ENCODE measurements around the gene CDKN3. TPM values are rescaled to one million over a fixed set of nuclear protein-coding genes. Genes with fewer than 3 reads are reported as not detected.

Gene CDKN3
- total RNA-seq, 1 donor from 2014 or later = 13.6 TPM

DNA sequence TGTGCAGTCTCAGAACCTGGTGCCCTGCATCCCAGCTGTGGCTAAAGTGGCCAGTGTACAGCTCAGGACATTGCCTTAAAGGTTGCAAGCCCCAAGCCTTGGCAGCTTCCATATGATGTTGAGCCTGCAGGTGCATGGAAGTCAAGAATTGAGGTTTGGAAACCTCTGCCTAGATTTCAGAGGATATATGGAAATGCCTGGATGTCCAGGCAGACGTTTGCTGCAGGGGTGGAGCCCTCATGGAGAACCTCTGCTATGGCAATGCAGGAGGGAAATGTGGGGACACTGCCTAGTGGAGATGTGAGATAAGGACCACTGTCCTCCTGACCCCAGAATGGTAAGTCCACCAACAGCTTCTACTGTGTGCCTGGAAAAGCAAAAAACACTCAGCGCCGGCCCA, 62.3 kb downstream of the CDKN3 start:
- TF ChIP-seq CTCF (IDR thresholded peaks at IDR 0.05; ENCODE audit: insufficient read depth, low read length, poor library complexity, severe bottlenecking) = no peak
- H3K27me3 ChIP-seq (ENCODE audit: control insufficient read depth, insufficient read depth, low read length) = no peaks in the 10 kb centered on the region
- no peak for DNase-seq (ENCODE audit: low read depth)
- H3K36me3 ChIP-seq (ENCODE audit: control insufficient read depth, insufficient read depth, low read length) = no peaks in the 10 kb centered on the region
- no peak overlapping the region for H3K4me3 ChIP-seq (ENCODE audit: low read depth, low read length)

DNA sequence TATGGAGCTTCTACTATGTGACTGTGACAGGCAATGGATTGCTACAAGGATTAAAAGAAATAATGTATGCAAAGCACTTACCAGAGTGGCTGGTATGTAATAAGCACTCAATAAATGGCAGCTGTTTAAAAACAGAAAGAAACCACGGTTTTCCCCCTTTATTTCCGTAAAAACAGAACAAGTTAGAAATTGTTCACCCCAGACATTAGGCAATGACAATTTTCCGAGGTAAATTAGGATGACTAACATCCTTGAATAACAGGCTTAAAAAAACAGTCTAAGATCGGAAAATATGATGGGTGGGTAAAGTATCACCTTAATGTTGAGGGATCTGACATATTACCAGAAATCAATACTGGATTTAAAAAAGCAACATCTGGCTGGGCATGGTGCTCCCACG, 65.2 kb downstream of the CDKN3 start:
- Histone ChIP-seq H3K4me3 (ENCODE audit: low read depth, low read length) (no peak overlapping the region), H3K27me3 (ENCODE audit: control insufficient read depth, insufficient read depth, low read length) (no peaks in the 10 kb centered on the region), H3K36me3 (ENCODE audit: control insufficient read depth, insufficient read depth, low read length) (no peaks in the 10 kb centered on the region)
- no peak for TF ChIP-seq CTCF (IDR thresholded peaks at IDR 0.05; ENCODE audit: insufficient read depth, low read length, poor library complexity, severe bottlenecking)
- no peak for DNase-seq (ENCODE audit: low read depth)

GRCh38 chr14:54465654-54466053, 68.8 kb downstream of the CDKN3 start:
- no peaks in the 10 kb centered on the region for H3K36me3 ChIP-seq (ENCODE audit: control insufficient read depth, insufficient read depth, low read length)
- no peak for TF ChIP-seq CTCF (IDR thresholded peaks at IDR 0.05; ENCODE audit: insufficient read depth, low read length, poor library complexity, severe bottlenecking)
- DNase-seq (ENCODE audit: low read depth) = no peak
- H3K27me3 ChIP-seq (ENCODE audit: control insufficient read depth, insufficient read depth, low read length) = no peaks in the 10 kb centered on the region
- H3K4me3 ChIP-seq (ENCODE audit: low read depth, low read length) = no peak overlapping the region

DNA sequence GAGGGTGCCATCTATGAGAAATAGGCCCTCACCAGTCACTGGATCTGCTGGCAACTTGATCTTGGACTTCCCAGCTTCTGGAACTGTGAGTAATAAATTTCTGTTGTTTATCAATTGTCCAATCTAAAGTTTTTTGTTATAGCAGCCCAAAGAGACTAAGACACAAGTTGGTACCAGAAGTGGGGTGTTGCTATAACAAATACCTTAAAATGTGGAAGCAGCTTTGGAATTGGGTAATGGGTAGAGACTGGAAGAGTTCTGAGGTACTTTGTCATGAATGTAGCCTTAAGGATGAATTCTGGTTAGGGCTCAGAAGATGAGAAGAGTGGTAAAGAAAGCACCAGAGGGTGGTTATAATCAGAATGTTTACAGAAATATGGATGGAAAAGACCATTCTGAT, 70.5 kb downstream of the CDKN3 start:
- DNase-seq (ENCODE audit: low read depth) = no peak
- no peaks in the 10 kb centered on the region for H3K36me3 ChIP-seq (ENCODE audit: control insufficient read depth, insufficient read depth, low read length)
- H3K4me3 ChIP-seq (ENCODE audit: low read depth, low read length) = no peak overlapping the region
- TF ChIP-seq CTCF (IDR thresholded peaks at IDR 0.05; ENCODE audit: insufficient read depth, low read length, poor library complexity, severe bottlenecking) = no peak
- H3K27me3 ChIP-seq (ENCODE audit: control insufficient read depth, insufficient read depth, low read length) = no peaks in the 10 kb centered on the region

Other genes starting within 250 kb of the CDKN3 start
- gene CNIH1, start 44.4 kb downstream of the CDKN3 start, total RNA-seq = 105 and 227 TPM in 2 replicates
- 55.1 and 71.9 TPM in 2 replicates for gene GMFB, start 92.0 kb downstream of the CDKN3 start, total RNA-seq
- gene CGRRF1, start 112.9 kb downstream of the CDKN3 start, total RNA-seq = 13.4 and 15.4 TPM in 2 replicates
- 14.5 and 20.5 TPM in 2 replicates for gene SAMD4A, start 170.1 kb downstream of the CDKN3 start, total RNA-seq

All from kidney epithelial cell (primary cell).